IPS-20b (cell line): ENCODE measurements around the gene KRTAP10-3.
"Not testable (repeated sequence)": the region's sequence is repeated elsewhere in the genome, so short reads cannot be mapped to it uniquely, and the experiment has no call there.

ENCODE experiments used
- H3K27ac ChIP-seq: one replicate; pipeline ENCODE4 v1.5.1; 2013; ENCODE audit warnings: low read length
- H3K27me3 ChIP-seq: 2 replicates; pipeline ENCODE4 v1.6.1; 2013; ENCODE audit warnings: mild to moderate bottlenecking, low read length, inconsistent platforms; ENCODE audit not compliant: insufficient read depth
- H3K36me3 ChIP-seq: 2 replicates; pipeline ENCODE4 v1.6.1; 2013; ENCODE audit warnings: low read depth, mild to moderate bottlenecking, inconsistent platforms, low read length, moderate library complexity; ENCODE audit not compliant: insufficient read depth
- H3K4me1 ChIP-seq: 2 replicates; pipeline ENCODE4 v1.6.1; 2013; ENCODE audit warnings: mild to moderate bottlenecking, control low read depth, inconsistent platforms, low read length, moderate library complexity; ENCODE audit not compliant: insufficient read depth
- H3K4me3 ChIP-seq: 2 replicates; pipeline ENCODE4 v1.5.1; 2013; ENCODE audit warnings: mild to moderate bottlenecking, low read length, inconsistent platforms
- H3K9ac ChIP-seq: 2 replicates; pipeline ENCODE4 v1.6.1; 2013; ENCODE audit warnings: low read depth, mild to moderate bottlenecking, inconsistent platforms, low read length, moderate library complexity
- H3K9me3 ChIP-seq: 2 replicates; pipeline ENCODE4 v1.6.1; 2013; ENCODE audit warnings: mild to moderate bottlenecking, low read depth, low read length, inconsistent platforms; ENCODE audit not compliant: insufficient read depth

The KRTAP10-3 gene

GRCh38 chr21:44550285-44550684 lies 8.3 kb downstream of the KRTAP10-3 start:
- H3K27ac ChIP-seq, H3K4me3 ChIP-seq, H3K9ac ChIP-seq, H3K27me3 ChIP-seq, H3K9me3 ChIP-seq, H3K36me3 ChIP-seq: not testable (repeated sequence)
- H3K4me1 ChIP-seq, result peaks cover 13% of the 10 kb centered on the region; the same call in 1 of the 2 replicates

GRCh38 chr21:44549525-44550211 lies 8.9 kb downstream of the KRTAP10-3 start:
- Histone ChIP-seq H3K9ac (peak overlapping the region; percentile 73; the same call in 1 of the 2 replicates), H3K36me3 (no peaks in the 10 kb centered on the region), H3K4me3 (no peak overlapping the region), H3K27me3 (no peaks in the 10 kb centered on the region), H3K4me1 (peaks cover 13% of the 10 kb centered on the region; the same call in 1 of the 2 replicates), H3K9me3 (peaks cover 4% of the 10 kb centered on the region; the same call in 1 of the 2 replicates), H3K27ac (peak overlapping the region; percentile 10)

DNA sequence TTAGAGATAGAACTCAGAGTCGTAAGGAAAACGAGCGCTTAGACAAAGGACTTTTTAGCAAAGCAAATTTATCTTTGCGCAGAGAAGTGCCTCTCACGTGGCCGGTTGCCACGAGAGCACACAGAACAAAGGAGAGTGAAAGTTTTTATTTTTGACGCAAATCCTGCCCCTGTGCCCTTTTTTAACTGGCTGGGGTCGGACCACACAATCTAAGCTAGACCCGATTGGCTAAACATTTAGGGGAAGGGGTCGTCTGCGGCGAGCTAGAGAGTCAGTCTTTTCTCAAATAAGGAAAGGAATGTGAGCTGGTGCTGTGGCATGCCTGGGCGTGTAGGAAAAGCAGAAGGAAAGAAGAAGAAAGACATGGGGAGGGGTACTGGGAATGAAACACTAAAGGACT lies 9.7 kb downstream of the KRTAP10-3 start:
- peaks cover 13% of the 10 kb centered on the region; the same call in 1 of the 2 replicates for H3K4me1 ChIP-seq
- peaks cover 4% of the 10 kb centered on the region; the same call in 1 of the 2 replicates for H3K9me3 ChIP-seq
- no peak overlapping the region for H3K4me3 ChIP-seq
- H3K9ac ChIP-seq, result peak overlapping the region; percentile 74; the same call in 1 of the 2 replicates
- H3K36me3 ChIP-seq, result no peaks in the 10 kb centered on the region
- H3K27ac ChIP-seq, result peak overlapping the region; percentile 41
- no peaks in the 10 kb centered on the region for H3K27me3 ChIP-seq

DNA sequence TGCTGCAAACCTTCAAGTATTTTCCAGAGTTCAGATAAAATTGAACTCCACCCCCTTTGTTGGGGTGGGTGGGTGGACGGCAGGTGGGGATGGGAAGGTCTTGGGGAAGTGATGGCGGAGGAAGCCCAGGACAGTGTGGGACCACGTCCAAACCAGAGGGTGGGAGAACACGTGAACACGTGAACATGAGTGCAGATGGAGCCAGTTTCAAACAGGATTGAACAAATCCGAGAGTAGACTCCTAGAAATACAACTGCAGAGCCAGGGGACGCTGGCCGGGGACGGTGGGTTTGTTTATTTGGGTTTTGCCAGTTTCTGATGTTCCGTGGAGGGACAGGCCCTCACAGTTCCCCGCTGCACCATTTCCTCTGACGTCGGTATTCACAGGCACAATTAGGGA lies 10.2 kb downstream of the KRTAP10-3 start:
- Histone ChIP-seq H3K9ac (peak overlapping the region; percentile 74; the same call in 1 of the 2 replicates), H3K27ac (peak overlapping the region; percentile 41), H3K4me3 (no peak overlapping the region), H3K27me3 (no peaks in the 10 kb centered on the region), H3K9me3 (peaks cover 10% of the 10 kb centered on the region; the same call in 1 of the 2 replicates), H3K4me1 (peaks cover 13% of the 10 kb centered on the region; the same call in 1 of the 2 replicates), H3K36me3 (no peaks in the 10 kb centered on the region)

DNA sequence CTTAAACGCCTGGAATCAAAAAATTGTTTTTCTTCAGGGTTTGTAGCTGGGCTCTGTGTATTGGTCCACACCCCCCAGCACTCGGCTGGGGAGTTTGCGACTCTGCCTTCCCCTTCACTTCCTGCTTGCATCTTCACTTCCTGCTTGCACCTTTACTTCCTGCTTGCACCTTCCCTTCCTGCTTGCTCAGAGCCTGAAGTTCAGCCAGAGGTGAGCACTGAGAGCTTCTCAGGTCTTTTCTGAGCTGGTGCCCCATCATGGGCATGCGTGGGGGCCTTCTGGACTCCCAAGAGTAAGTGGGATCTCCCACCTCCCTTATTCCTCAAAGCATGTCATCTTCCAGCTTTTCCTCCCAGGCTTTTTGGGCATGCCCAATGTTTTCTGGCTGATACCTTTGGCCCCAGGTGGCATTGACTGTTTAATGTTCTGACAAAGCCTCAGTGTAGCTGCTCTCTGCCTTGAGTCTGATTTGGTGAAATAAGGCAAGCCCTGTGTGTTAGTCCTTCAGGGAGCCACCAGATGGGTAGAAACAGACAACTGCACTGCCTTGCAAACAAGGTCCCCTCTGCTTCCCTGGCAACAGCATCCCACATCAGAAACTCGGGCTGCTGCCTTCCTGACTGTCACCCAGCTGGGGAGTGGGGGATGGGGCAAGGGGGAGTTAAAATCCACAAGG lies 10.8 kb downstream of the KRTAP10-3 start:
- no peak overlapping the region for H3K4me3 ChIP-seq
- no peaks in the 10 kb centered on the region for H3K36me3 ChIP-seq
- peak overlapping the region; percentile 22; the same call in 1 of the 2 replicates for H3K9ac ChIP-seq
- no peak overlapping the region for H3K27ac ChIP-seq
- peaks cover 14% of the 10 kb centered on the region; the same call in 1 of the 2 replicates for H3K9me3 ChIP-seq
- H3K4me1 ChIP-seq, result peaks cover 13% of the 10 kb centered on the region; the same call in 1 of the 2 replicates
- H3K27me3 ChIP-seq, result no peaks in the 10 kb centered on the region

- peaks cover 23% of the 10 kb centered on the region; the same call in 1 of the 2 replicates for H3K9me3 ChIP-seq
- H3K27me3 ChIP-seq, result no peaks in the 10 kb centered on the region
Observed at GRCh38 chr21:44544566-44544965, 14.0 kb downstream of the KRTAP10-3 start.

DNA sequence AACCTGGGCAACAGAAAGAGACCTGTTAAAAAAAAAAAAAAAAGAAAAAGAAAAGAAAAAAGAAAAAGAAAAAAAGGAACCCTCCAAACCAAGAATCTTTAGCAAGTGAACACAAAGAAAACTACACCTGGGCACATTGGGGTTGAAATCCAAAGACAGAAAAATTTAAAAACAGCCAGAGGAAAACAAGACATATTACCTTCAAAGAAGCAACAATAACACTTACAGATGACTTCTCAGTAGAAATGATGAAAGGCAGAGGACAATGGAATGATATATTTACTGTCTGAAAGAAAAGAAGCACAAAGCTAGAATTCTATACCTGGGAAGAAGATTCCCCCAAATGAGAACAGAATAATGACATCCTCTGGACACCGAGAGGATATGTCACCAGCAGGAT lies 15.9 kb downstream of the KRTAP10-3 start:
- H3K9me3 ChIP-seq, result peaks cover 23% of the 10 kb centered on the region; the same call in 1 of the 2 replicates
- no peak overlapping the region for H3K9ac ChIP-seq
- no peak overlapping the region for H3K4me3 ChIP-seq
- H3K4me1 ChIP-seq, result peaks cover under 1% of the 10 kb centered on the region; the same call in 1 of the 2 replicates
- H3K27ac ChIP-seq, result no peak overlapping the region
- H3K27me3 ChIP-seq, result no peaks in the 10 kb centered on the region
- H3K36me3 ChIP-seq, result no peaks in the 10 kb centered on the region

More at GRCh38 chr21:44544566-44544965, 14.0 kb downstream of the KRTAP10-3 start:
- peaks cover 13% of the 10 kb centered on the region; the same call in 1 of the 2 replicates for H3K4me1 ChIP-seq
- H3K36me3 ChIP-seq, result no peaks in the 10 kb centered on the region
- no peak overlapping the region for H3K27ac ChIP-seq
- no peak overlapping the region for H3K9ac ChIP-seq
- H3K4me3 ChIP-seq, result no peak overlapping the region

DNA sequence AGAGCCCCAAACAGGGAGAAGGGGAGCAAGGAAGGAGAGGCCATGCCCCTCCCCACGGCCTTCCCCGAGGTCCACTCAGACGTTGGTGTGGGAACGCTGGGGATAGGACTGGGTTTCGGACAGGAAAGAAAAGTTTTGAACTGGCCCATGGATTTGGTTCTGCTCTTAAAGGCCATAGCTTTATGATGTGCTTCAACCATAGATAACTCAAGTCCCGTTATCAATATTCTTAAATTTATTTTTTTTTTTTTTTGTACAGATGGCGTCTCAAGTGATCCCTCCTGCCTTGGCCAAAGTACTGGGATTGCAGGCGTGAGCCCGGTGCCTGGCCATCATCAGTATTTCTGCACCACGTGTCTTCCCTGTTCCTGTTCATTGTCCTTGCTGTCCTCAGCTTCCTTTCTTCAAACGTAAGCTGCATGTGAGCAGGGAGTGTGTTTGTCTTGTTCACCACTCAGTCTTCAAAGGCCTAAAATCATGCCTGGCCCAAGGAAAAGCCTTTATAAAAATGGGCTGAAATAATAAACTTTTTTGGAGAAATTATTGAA lies 17.8 kb downstream of the KRTAP10-3 start:
- H3K36me3 ChIP-seq, result no peaks in the 10 kb centered on the region
- H3K4me3 ChIP-seq, result no peak overlapping the region
- no peaks in the 10 kb centered on the region for H3K4me1 ChIP-seq
- H3K27me3 ChIP-seq, result no peaks in the 10 kb centered on the region
- no peak overlapping the region for H3K9ac ChIP-seq
- H3K27ac ChIP-seq, result no peak overlapping the region
- peaks cover 19% of the 10 kb centered on the region; the same call in 1 of the 2 replicates for H3K9me3 ChIP-seq

- Histone ChIP-seq H3K27ac (no peak within 1 kb of the TSS), H3K4me3 (no peak within 1 kb of the TSS), H3K36me3 (no peaks in the 10 kb centered on the region), H3K9me3 (peaks cover 19% of the 10 kb centered on the region; the same call in 1 of the 2 replicates), H3K4me1 (no peaks in the 10 kb centered on the region), H3K27me3 (no peaks in the 10 kb centered on the region), H3K9ac (no peak within 1 kb of the TSS)
Observed at GRCh38 chr21:44539991-44540666, 18.5 kb downstream of the KRTAP10-3 start, which contains the start of gene KRTAP10-1. Gene KRTAP10-1, minus strand, starts transcription at chr21:44540195. Its CDS starts 45 bp downstream, at chr21:44540150.

DNA sequence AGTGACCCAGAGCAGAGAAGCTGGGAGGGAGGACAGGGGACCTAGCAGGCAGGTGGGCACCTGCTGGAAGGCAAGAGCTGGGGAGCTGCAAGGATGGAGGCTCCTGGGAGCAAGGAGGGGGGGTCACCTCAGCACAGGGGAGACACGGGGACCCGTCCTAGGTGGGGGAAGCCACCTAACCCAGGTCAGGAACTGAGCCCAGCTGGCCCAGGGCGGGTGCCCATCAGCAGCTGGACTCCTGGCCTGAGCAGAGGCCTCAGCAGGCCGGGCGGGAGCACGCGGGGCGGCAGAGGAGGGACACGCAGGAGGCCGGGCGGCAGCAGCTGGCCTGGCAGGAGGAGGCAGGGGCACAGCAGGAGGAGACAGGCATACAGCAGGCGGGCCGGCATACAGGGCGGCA lies 19.5 kb downstream of the KRTAP10-3 start:
- no peaks in the 10 kb centered on the region for H3K36me3 ChIP-seq
- no peaks in the 10 kb centered on the region for H3K4me1 ChIP-seq
- H3K27me3 ChIP-seq, result no peaks in the 10 kb centered on the region
- H3K9me3 ChIP-seq, result peaks cover 19% of the 10 kb centered on the region; the same call in 1 of the 2 replicates
- H3K27ac ChIP-seq, result no peak overlapping the region
- H3K9ac ChIP-seq, result no peak overlapping the region
- H3K4me3 ChIP-seq, result no peak overlapping the region
